Psoas muscle (tissue), 8 donors: Measurements from ENCODE around the gene ANKRD40. TPM values are rescaled to one million over a fixed set of nuclear protein-coding genes. Genes with fewer than 3 reads are reported as not detected.

Source experiments
- ATAC-seq, 4 donors: fragments of 200-7000 bp; cut with Tn5 transposase; one replicate each; pipeline ENCODE4 v1.9.1; 2020; ENCODE audit warnings: moderate library complexity in 3 of 4, mild to moderate bottlenecking in 2 of 4
- DNase-seq, 2 donors: peaks; one replicate each; pipeline ENCODE4 v3.0.0-alpha.2; 2020
- H3K27ac ChIP-seq: fragments of 200-600 bp; one replicate; pipeline ENCODE4 v1.8.0; 2022
- H3K27me3 ChIP-seq, 3 donors: fragments of 200-600 bp in 1 of 3; one replicate each; pipeline versions ENCODE4 v1.6.1 to v1.8.0; 2013 to 2022; ENCODE audit warnings: low read length in 2 of 3, mild to moderate bottlenecking in 2 of 3, moderate library complexity in 1 of 3; ENCODE audit not compliant: insufficient read depth in 3 of 3
- H3K36me3 ChIP-seq, 2 donors: fragments of 200-600 bp in 1 of 2; one replicate each; pipeline versions ENCODE4 v1.6.1 to v1.8.0; 2013 to 2022; ENCODE audit warnings: low read depth in 1 of 2, mild to moderate bottlenecking in 1 of 2, moderate library complexity in 1 of 2; ENCODE audit not compliant: insufficient read depth in 1 of 2
- H3K4me1 ChIP-seq: fragments of 200-600 bp; one replicate; pipeline ENCODE4 v1.8.0; 2022
- H3K4me3 ChIP-seq: fragments of 200-600 bp; one replicate; pipeline ENCODE4 v1.8.0; 2022; ENCODE audit warnings: mild to moderate bottlenecking
- H3K9me3 ChIP-seq: fragments of 200-600 bp; one replicate; pipeline ENCODE4 v1.8.0; 2022
- CTCF ChIP-seq: fragments of 200-600 bp; IDR thresholded peaks from one replicate; pipeline ENCODE4 v1.8.0; 2022; ENCODE audit warnings: antibody characterized with exemption
- whole genome bisulfite sequencing, 3 donors: extraction: QIAGEN DNeasy Blood & Tissue Kit; methylation state at CpG; one replicate each; pipeline versions ENCODE4 v1.1.6 to v1.1.7; 2013; 5-methylcytosine and 5-hydroxymethylcytosine counted together
- intact Hi-C, 2 donors: fragments of 100-400 bp; cut with DNase I; formaldehyde crosslinking; loops; one replicate each; pipeline versions ENCODE4 v1.11.0 to v1.14.2; 2022
- polyA plus RNA-seq, 3 donors: library from polyadenylated mRNA; stranded (reverse); fragments of 200-250 nt; gene quantifications; one replicate each; pipeline ENCODE4 v1.2.3, GENCODE V29; 2013
- total RNA-seq, 4 donors: library from RNA; stranded (reverse); fragmentation: NEBNext Ultra II Directional in 2 of 4; extraction: Animal tissue kit (Norgen Biotek cat#: 25700) in 2 of 4; gene quantifications; one replicate each; pipeline versions ENCODE4 v1.2.1 to v1.2.4, GENCODE V29; 2021 to 2023
- donor health status: healthy with polysubstance abuse.
- donor health status: DM: no; HTN: no; CAD: no; lungs with moderate emphysema.
- donor health status: Bipolar disorder and iron deficiency.
- donor health status: healthy.
- donor health status: DM: yes; HTN: yes; CAD: no.
- donor health status: DM: no; HTN: no; CAD: no.
- donor health status: DM: no; HTN: no; CAD: no.
- donor health status: DM: yes; HTN: yes; CAD: no.

Gene ANKRD40
- total and polyA plus RNA-seq, 7 donors: 42.6 to 155 (median 105) TPM

GRCh38 chr17:50664788-50665458 lies 42.8 kb downstream of the ANKRD40 start:
- H3K27ac ChIP-seq: no peak overlapping the region
- H3K27me3 ChIP-seq: no peaks in the 10 kb centered on the region
- H3K4me1 ChIP-seq: peaks cover 21% of the 10 kb centered on the region
- ATAC-seq: no peak
- H3K4me3 ChIP-seq: no peak overlapping the region
- 85 to 86% (median 86%) methylated on average over 12 of the region's 12 CpGs for WGBS, 3 donors
- intact Hi-C loops: no loop called here
- no peak for DNase-seq
- no peaks in the 10 kb centered on the region for H3K36me3 ChIP-seq
- no peak for TF ChIP-seq CTCF
- no peaks in the 10 kb centered on the region for H3K9me3 ChIP-seq

GRCh38 chr17:50663812-50664374 lies 43.8 kb downstream of the ANKRD40 start:
- no peak for DNase-seq
- no peak overlapping the region for H3K4me3 ChIP-seq
- 83 to 90% (median 83%) methylated on average over 10 of the region's 10 CpGs for WGBS, 3 donors

GRCh38 chr17:50662632-50663225 lies 45.0 kb downstream of the ANKRD40 start:
- intact Hi-C loops: no loop called here

More at GRCh38 chr17:50663812-50664374, 43.8 kb downstream of the ANKRD40 start:
- Histone ChIP-seq H3K27ac (no peak overlapping the region), H3K4me1 (peaks cover 21% of the 10 kb centered on the region), H3K36me3 (no peaks in the 10 kb centered on the region), H3K27me3 (no peaks in the 10 kb centered on the region), H3K9me3 (no peaks in the 10 kb centered on the region)
- no peak for TF ChIP-seq CTCF
- ATAC-seq: no peak
- intact Hi-C loops: no loop called here

GRCh38 chr17:50661795-50662391 lies 45.8 kb downstream of the ANKRD40 start:
- Histone ChIP-seq H3K27me3 (no peaks in the 10 kb centered on the region), H3K4me3 (no peak overlapping the region), H3K9me3 (no peaks in the 10 kb centered on the region), H3K36me3 (no peaks in the 10 kb centered on the region), H3K4me1 (peaks cover 21% of the 10 kb centered on the region), H3K27ac (peak overlapping the region; percentile 39)
- DNase-seq: peak in 1 of 2 donors; percentile 35
- intact Hi-C loops: no loop called here
- no peak for TF ChIP-seq CTCF
- peak; percentile 81 to 89 (median 88) for ATAC-seq
- WGBS, 3 donors: 44 to 57% (median 54%) methylated on average over 9 of the region's 9 CpGs

More at GRCh38 chr17:50662632-50663225, 45.0 kb downstream of the ANKRD40 start:
- Histone ChIP-seq H3K4me1 (peaks cover 21% of the 10 kb centered on the region), H3K4me3 (no peak overlapping the region), H3K36me3 (no peaks in the 10 kb centered on the region), H3K27me3 (no peaks in the 10 kb centered on the region), H3K9me3 (no peaks in the 10 kb centered on the region), H3K27ac (no peak overlapping the region)
- no peak for DNase-seq
- TF ChIP-seq CTCF: no peak
- WGBS, 3 donors: 91 to 97% (median 95%) methylated on average over 9 of the region's 9 CpGs
- no peak for ATAC-seq
